Measurements from ENCODE around the gene TMEM220.

GRCh38 chr17:10775740-10776356, 46.0 kb upstream of the TMEM220 start:
- TF ChIP-seq SUZ12 (IDR thresholded peaks at IDR 0.05; ENCODE audit: unreplicated experiment) (no peak), CEBPB (IDR thresholded peaks at IDR 0.05; ENCODE audit: borderline replicate concordance in 1 of 2, low read depth in 2 of 2, low read length in 2 of 2) (no peak), PBX3 (IDR thresholded peaks at IDR 0.05; ENCODE audit: insufficient replicate concordance, low read depth, low read length) (no peak), CTCF (IDR thresholded peaks at IDR 0.05 in 2 of 3, conservative IDR thresholded peaks at IDR 0.05 in 1 of 3; ENCODE audit: control insufficient read depth in 2 of 3, extremely low read depth in 1 of 3, insufficient read depth in 1 of 3, low read depth in 3 of 3, low read length in 3 of 3) (no peak), POLR2A (IDR thresholded peaks at IDR 0.05; ENCODE audit: low read depth, low read length) (no peak), ZSCAN29 (IDR thresholded peaks at IDR 0.05) (no peak), TAF1 (IDR thresholded peaks at IDR 0.05; ENCODE audit: borderline replicate concordance, low read depth, low read length) (no peak), E4F1 (IDR thresholded peaks at IDR 0.05; ENCODE audit: borderline replicate concordance, partially characterized antibody) (no peak), ZNF384 (IDR thresholded peaks at IDR 0.05; ENCODE audit: borderline replicate concordance, low read depth, low read length) (no peak), IRF3 (IDR thresholded peaks at IDR 0.05) (no peak), E2F8 (IDR thresholded peaks at IDR 0.05; ENCODE audit: low read depth, partially characterized antibody) (no peak), ELK1 (IDR thresholded peaks at IDR 0.05; ENCODE audit: low read depth, low read length) (no peak), ETV6 (conservative IDR thresholded peaks at IDR 0.05 in 1 of 2, IDR thresholded peaks at IDR 0.05 in 1 of 2; ENCODE audit: borderline replicate concordance in 1 of 2, low read depth in 1 of 2) (no peak), GABPA (IDR thresholded peaks at IDR 0.05; ENCODE audit: low read depth) (no peak)

Data from GM12878 (cell line).